ENCODE measurements around the gene ABHD1. TPM values are rescaled to one million over a fixed set of nuclear protein-coding genes. Genes with fewer than 3 reads are reported as not detected.
"Not testable (repeated sequence)": the region's sequence is repeated elsewhere in the genome, so short reads cannot be mapped to it uniquely, and the experiment has no call there.

Gene ABHD1
- total and polyA plus RNA-seq, 8 donors: 0.69 to 1.3 (median 1.0) TPM; not detected in 2

DNA sequence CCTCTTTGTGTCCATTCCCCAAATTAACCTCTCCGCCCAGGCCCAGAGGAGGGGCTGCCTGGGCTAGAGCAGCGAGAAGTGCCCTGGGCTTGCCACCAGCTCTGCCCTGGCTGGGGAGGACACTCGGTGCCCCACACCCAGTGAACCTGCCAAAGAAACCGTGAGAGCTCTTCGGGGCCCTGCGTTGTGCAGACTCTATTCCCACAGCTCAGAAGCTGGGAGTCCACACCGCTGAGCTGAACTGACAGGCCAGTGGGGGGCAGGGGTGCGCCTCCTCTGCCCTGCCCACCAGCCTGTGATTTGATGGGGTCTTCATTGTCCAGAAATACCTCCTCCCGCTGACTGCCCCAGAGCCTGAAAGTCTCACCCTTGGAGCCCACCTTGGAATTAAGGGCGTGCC, 23.6 kb upstream of the ABHD1 start:
- Histone ChIP-seq H3K27ac (no peak overlapping the region), H3K4me3 (no peak overlapping the region), H3K27me3 (peaks cover 0 to 10% of the 10 kb centered on the region in 2 donors), H3K4me1 (peaks cover 6 to 17% of the 10 kb centered on the region in 2 donors), H3K36me3 (peaks cover 0 to 5% of the 10 kb centered on the region in 2 donors), H3K9me3 (no peaks in the 10 kb centered on the region)
- intact Hi-C loops (cut with DNase I): no loop called here
- DNase-seq (no peak), ATAC-seq (no peak)
- TF ChIP-seq, protein P1, sequence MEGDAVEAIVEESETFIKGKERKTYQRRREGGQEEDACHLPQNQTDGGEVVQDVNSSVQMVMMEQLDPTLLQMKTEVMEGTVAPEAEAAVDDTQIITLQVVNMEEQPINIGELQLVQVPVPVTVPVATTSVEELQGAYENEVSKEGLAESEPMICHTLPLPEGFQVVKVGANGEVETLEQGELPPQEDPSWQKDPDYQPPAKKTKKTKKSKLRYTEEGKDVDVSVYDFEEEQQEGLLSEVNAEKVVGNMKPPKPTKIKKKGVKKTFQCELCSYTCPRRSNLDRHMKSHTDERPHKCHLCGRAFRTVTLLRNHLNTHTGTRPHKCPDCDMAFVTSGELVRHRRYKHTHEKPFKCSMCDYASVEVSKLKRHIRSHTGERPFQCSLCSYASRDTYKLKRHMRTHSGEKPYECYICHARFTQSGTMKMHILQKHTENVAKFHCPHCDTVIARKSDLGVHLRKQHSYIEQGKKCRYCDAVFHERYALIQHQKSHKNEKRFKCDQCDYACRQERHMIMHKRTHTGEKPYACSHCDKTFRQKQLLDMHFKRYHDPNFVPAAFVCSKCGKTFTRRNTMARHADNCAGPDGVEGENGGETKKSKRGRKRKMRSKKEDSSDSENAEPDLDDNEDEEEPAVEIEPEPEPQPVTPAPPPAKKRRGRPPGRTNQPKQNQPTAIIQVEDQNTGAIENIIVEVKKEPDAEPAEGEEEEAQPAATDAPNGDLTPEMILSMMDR (IDR thresholded peaks at IDR 0.05): no peak

DNA sequence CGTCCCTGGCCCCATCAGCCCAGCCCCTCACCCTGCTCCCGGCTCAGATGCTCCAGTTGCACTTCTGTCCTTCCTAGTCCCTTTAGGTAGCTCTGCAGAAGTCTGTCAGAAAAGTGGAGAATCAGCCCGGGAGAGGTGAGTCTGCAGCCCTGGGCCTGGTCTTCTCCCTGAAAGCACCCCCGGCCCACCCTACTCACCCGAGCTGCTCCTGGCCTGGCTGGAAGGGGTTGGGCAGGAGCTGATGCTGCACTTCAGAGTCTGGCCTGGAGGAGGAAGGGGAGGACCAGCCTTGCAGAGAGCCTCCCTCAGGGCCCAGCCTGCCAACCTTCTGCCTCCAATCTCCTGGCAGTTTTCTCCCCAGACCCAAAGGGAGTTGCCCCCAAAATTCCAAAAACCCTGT, 21.3 kb upstream of the ABHD1 start:
- H3K4me3 ChIP-seq: no peak overlapping the region
- TF ChIP-seq, protein P1 (IDR thresholded peaks at IDR 0.05): no peak
- H3K27ac ChIP-seq: no peak overlapping the region
- H3K36me3 ChIP-seq: peaks cover 0 to 5% of the 10 kb centered on the region in 2 donors
- DNase-seq (no peak), ATAC-seq (no peak)
- H3K4me1 ChIP-seq: no peaks in the 10 kb centered on the region
- no peaks in the 10 kb centered on the region for H3K9me3 ChIP-seq
- intact Hi-C loops (cut with DNase I): no loop called here
- H3K27me3 ChIP-seq: peaks cover 0 to 10% of the 10 kb centered on the region in 2 donors

DNA sequence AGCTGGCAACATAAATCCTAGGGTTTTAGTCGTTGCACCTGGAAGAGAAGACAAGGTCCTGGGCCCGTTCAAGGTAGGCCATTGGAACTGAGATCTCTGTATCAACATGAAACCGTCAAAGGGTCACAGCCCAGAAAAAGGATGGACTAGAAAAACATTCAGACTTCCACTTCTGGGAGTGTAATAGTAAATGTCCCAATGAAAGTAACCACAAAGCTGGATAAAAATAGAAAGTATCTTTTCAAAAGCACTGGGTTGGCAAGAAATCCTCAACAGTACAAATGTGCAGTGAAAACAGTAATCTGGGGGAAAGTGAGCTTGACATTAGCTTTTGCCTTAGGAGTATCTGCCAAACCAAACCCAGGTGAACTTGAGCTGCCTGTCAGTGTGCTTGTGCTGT, 17.6 kb upstream of the ABHD1 start:
- Histone ChIP-seq H3K4me1 (no peaks in the 10 kb centered on the region), H3K9me3 (no peaks in the 10 kb centered on the region), H3K36me3 (no peaks in the 10 kb centered on the region), H3K27me3 (peaks cover 0 to 10% of the 10 kb centered on the region in 2 donors), H3K27ac (no peak overlapping the region), H3K4me3 (no peak overlapping the region)
- TF ChIP-seq, protein P1 (IDR thresholded peaks at IDR 0.05): no peak
- DNase-seq (no peak), ATAC-seq (no peak)
- intact Hi-C loops (cut with DNase I): no loop called here

DNA sequence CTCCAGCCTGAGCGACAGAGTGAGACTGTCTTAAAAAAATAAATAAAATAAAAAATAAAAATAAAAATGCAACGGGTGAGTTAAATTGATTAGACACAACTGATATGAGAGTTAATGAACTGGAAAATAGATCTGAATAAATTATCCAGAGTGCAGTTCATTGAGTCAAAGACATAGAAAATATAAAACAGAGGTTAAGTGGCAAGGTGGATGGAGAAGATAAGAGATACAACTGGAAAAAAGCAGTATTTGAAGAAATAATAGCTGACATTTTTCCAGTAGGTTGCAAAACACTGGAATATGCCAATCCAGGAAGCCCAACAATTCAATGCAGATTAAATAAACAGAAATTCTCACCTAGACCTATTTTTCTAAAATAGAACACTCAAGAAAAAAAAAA, 15.4 kb upstream of the ABHD1 start:
- Histone ChIP-seq H3K4me1 (no peaks in the 10 kb centered on the region), H3K9me3 (no peaks in the 10 kb centered on the region), H3K36me3 (no peaks in the 10 kb centered on the region), H3K4me3 (no peak overlapping the region), H3K27me3 (peaks cover 0 to 10% of the 10 kb centered on the region in 2 donors), H3K27ac (no peak overlapping the region)
- intact Hi-C loops (cut with DNase I): no loop called here
- TF ChIP-seq, protein P1 (IDR thresholded peaks at IDR 0.05): no peak
- ATAC-seq (no peak), DNase-seq (no peak)

DNA sequence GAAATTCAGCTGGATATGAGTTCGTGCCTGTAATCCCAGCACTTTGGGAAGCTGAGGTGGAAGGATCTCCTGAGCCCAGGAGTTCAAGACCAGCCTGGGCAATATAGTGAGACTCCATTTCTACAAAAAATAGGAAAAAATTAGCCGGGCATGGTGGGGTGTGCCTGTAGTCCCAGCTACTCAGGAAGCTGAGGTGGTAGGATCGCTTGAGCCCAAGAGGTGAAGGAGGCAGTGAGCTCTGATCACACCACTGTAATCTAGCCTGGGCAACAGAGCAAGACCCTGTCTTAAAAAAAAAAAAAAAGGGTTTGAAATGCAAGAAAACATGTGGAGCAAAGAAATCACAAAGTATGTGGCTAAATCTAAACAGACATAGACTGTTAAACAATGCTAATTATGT, 14.5 kb upstream of the ABHD1 start:
- DNase-seq (no peak), ATAC-seq (no peak)
- intact Hi-C loops (cut with DNase I): no loop called here
- Histone ChIP-seq H3K9me3 (no peaks in the 10 kb centered on the region), H3K36me3 (no peaks in the 10 kb centered on the region), H3K4me3 (no peak overlapping the region), H3K27me3 (peaks cover 0 to 4% of the 10 kb centered on the region in 2 donors), H3K27ac (no peak overlapping the region), H3K4me1 (no peaks in the 10 kb centered on the region)
- TF ChIP-seq, protein P1 (IDR thresholded peaks at IDR 0.05): no peak

DNA sequence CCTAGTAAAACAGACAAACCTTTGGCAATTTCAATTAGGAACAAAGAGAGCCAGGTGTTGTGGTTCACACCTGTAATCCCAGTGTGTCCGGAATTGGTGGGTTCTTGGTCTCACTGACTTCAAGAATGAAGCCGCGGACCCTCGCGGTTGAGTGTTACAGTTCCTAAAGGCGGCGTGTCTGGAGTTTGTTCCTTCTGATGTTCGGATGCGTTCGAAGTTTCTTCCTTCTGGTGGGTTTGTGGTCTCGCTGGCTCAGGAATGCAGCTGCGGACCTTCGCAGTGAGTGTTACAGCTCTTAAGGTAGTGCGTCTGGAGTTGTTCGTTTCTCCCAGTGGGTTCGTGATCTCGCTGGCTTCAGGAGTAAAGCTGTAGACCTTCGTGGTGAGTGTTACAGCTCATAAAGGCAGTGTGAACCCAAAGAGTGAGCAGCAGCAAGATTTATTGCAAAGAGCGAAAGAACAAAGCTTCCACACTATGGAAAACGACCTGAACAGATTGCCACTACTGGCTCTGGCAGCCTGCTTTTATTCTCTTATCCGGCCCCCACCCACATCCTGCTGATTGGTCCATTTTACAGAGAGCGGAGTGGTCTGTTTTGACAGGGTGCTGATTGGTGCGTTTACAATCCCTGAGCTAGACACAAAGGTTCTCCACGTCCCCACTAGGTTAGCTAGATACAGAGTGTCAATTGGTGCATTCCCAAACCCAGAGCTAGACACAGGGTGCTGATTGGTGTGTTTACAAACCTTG, 12.8 kb upstream of the ABHD1 start:
- H3K4me3 ChIP-seq; intact Hi-C loops (cut with DNase I): not testable (repeated sequence)

DNA sequence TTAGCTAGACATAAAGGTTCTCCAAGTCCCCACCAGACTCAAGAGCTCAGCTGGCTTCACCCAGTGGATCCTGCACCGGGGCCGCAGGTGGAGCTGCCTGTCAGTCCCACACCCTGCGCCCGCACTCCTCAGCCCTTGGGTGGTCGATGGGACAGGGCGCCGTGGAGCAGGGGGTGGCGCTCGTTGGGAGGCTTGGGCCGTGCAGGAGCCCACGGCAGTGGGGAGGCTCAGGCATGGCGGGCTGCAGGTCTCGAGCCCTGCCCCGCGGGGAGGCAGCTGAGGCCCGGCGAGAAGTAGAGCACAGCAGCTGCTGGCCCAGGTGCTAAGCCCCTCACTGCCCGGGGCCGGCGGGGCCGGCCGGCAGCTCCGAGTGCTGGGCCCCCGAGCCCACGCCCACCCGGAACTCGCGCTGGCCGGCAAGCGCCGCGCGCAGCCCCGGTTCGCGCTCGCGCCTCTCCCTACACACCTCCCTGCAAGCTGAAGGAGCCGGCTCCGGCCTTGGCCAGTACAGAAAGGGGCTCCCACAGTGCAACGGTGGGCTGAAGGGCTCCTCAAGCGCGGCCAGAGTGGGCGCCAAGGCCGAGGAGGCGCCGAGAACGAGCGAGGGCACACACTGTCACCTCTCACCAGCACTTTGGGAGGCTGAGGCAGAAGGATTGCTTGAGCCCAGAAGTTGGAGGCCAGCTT, 12.1 kb upstream of the ABHD1 start:
- DNase-seq; H3K9me3 ChIP-seq; H3K4me3 ChIP-seq; H3K27me3 ChIP-seq; H3K4me1 ChIP-seq; intact Hi-C loops (cut with DNase I); ATAC-seq; H3K36me3 ChIP-seq; H3K27ac ChIP-seq: not testable (repeated sequence)

More for the DNA sequence above, 12.8 kb upstream of the ABHD1 start:
- H3K4me1 ChIP-seq, ATAC-seq, H3K27ac ChIP-seq, H3K36me3 ChIP-seq, DNase-seq, H3K27me3 ChIP-seq, H3K9me3 ChIP-seq: not testable (repeated sequence)
